Esophagus (tissue), 2 donors: Measurements from ENCODE around the gene SRGAP2B. TPM values are rescaled to one million over a fixed set of nuclear protein-coding genes. Genes with fewer than 3 reads are reported as not detected.
"Not testable (repeated sequence)": the region's sequence is repeated elsewhere in the genome, so short reads cannot be mapped to it uniquely, and the experiment has no call there.

Experiments
- H3K27ac ChIP-seq, 2 donors: one replicate each; pipeline ENCODE4 v1.5.1; 2013; ENCODE audit warnings: low read depth in 2 of 2, mild to moderate bottlenecking in 2 of 2, inconsistent platforms in 1 of 2, low read length in 1 of 2, moderate library complexity in 1 of 2
- H3K27me3 ChIP-seq, 2 donors: one replicate each; pipeline ENCODE4 v1.6.1; 2013; ENCODE audit warnings: low read length in 2 of 2, control low read depth in 1 of 2, mild to moderate bottlenecking in 1 of 2; ENCODE audit not compliant: insufficient read depth in 2 of 2, control insufficient read depth in 1 of 2
- H3K36me3 ChIP-seq, 2 donors: one replicate each; pipeline ENCODE4 v1.6.1; 2013; ENCODE audit warnings: low read length in 1 of 2; ENCODE audit not compliant: control insufficient read depth in 2 of 2, insufficient read depth in 2 of 2
- H3K4me1 ChIP-seq, 2 donors: one replicate each; pipeline ENCODE4 v1.6.1; 2013; ENCODE audit warnings: low read length in 1 of 2; ENCODE audit not compliant: control insufficient read depth in 2 of 2, insufficient read depth in 2 of 2
- H3K4me3 ChIP-seq, 2 donors: one replicate each; pipeline ENCODE4 v1.5.1; 2013; ENCODE audit warnings: low read length in 2 of 2, mild to moderate bottlenecking in 2 of 2, low read depth in 1 of 2, moderate library complexity in 1 of 2
- H3K9me3 ChIP-seq, 2 donors: one replicate each; pipeline ENCODE4 v1.6.1; 2013; ENCODE audit warnings: mild to moderate bottlenecking in 2 of 2, low read depth in 1 of 2, low read length in 1 of 2, moderate library complexity in 1 of 2; ENCODE audit not compliant: control insufficient read depth in 2 of 2, insufficient read depth in 1 of 2
- WGBS, 2 donors: extraction: QIAGEN DNeasy Blood & Tissue Kit; methylation state at CpG; one replicate each; pipeline ENCODE4 v1.1.7; 2013; 5-methylcytosine and 5-hydroxymethylcytosine counted together
- polyA plus RNA-seq, 2 donors: library from polyadenylated mRNA; stranded (reverse); fragments of 200-250 nt; gene quantifications; one replicate each; pipeline ENCODE4 v1.2.3, GENCODE V29; 2013
- donor health status: healthy with polysubstance abuse.
- donor health status: Bipolar disorder and iron deficiency.

The SRGAP2B gene
- polyA plus RNA-seq, 2 donors: 3.9 to 5.6 TPM

- H3K4me3 ChIP-seq: peak overlapping the region; percentile 26 to 72
- WGBS, 2 donors: 1% methylated on average over 41 to 47 of the region's 47 CpGs
- not testable (repeated sequence) for H3K9me3 ChIP-seq, H3K27me3 ChIP-seq, H3K36me3 ChIP-seq, H3K4me1 ChIP-seq, H3K27ac ChIP-seq
Observed at GRCh38 chr1:144883022-144883421, 212.1 kb downstream of the SRGAP2B start.

DNA sequence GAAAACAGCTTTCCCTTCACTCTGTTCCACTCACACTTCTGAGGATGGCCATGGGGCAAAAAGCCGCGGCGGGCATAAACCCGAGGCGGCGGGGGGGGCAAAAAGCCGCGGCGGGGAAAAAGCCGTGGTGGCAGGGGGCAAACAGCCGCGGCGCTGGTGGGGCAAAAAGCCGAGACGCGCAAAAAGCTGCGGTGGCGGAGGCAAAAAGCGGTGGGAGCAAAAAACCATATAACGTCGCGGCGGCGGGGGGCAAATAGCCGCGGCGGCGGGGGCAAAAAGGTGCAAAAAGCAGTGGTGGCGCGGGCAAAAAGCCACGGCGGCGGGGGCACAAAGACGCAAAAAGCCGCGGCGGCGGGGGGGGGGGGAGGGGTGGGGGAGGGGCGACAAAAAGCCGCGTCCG is 212.8 kb downstream of the SRGAP2B start:
- H3K36me3 ChIP-seq, H3K27me3 ChIP-seq, H3K27ac ChIP-seq, H3K4me1 ChIP-seq, H3K9me3 ChIP-seq: not testable (repeated sequence)
- 1 to 3% methylated on average over 14 to 15 of the region's 42 CpGs for WGBS, 2 donors
- peak overlapping the region in 1 of 2 donors; percentile 35 for H3K4me3 ChIP-seq

DNA sequence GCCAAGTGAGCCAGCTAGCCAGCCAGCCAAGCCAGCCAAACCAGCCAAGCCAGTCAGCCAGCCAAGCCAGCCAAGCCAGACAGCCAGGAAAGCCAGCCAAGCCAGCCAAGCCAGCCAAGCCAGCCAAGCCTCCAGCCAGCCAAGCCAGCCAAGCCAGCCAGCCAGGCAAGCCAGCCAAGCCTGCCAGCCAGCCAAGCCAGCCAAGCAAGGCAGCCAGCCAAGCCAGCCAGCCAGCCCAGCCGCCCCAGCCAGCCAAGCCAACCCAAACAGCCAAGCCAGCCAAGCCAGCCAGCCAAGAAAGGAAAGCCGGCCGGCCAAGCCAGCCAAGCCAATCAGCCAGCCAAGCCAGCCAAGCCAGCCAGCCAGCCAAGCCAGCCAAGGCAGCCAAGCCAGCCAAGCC is 236.5 kb downstream of the SRGAP2B start:
- H3K27me3 ChIP-seq, H3K27ac ChIP-seq, H3K4me3 ChIP-seq, H3K9me3 ChIP-seq, H3K36me3 ChIP-seq, H3K4me1 ChIP-seq: not testable (repeated sequence)
- 31 to 33% methylated on average over 3 of the region's 3 CpGs for WGBS, 2 donors

Other genes with a start within 250 kb of the SRGAP2B start
- gene FAM72D, start 646 bp upstream of the SRGAP2B start, polyA plus RNA-seq: 1 to 10 TPM in 1 of 2 donors, under 1 TPM in 1; 0.87 to 1.6 TPM
- not detected for gene PPIAL4D, start 146.8 kb upstream of the SRGAP2B start, polyA plus RNA-seq